A549 (cell line): ENCODE results near the gene WDR70. TPM values are rescaled to one million over a fixed set of nuclear protein-coding genes. Genes with fewer than 3 reads are reported as not detected.

ENCODE experiments used
- ATAC-seq, 2 experiments: fragments of 200-7000 bp in 1 of 2; fragments of >200 bp in 1 of 2; cut with Nextera tagmentation in 1 of 2; cut with Tn5 transposase in 1 of 2; 3 replicates each; pipeline versions ENCODE4 v1.8.0 to v1.9.1; 2018 to 2020; ENCODE audit warnings: mild to moderate bottlenecking in 1 of 2, moderate library complexity in 1 of 2
- CTCF ChIA-PET: fragments of 300-600 bp; sonication (Branson Sonifier 250); formaldehyde crosslinking; extraction: SDS; loops from one replicate; lab custom pipeline; 2021; ENCODE audit warnings: antibody characterized with exemption, inconsistent platforms; lab: Yijun Ruan, JAX
- POLR2A ChIA-PET: fragments of 350-600 bp; formaldehyde crosslinking; extraction: SDS; loops from one replicate; lab custom pipeline; 2021; ENCODE audit warnings: antibody characterized with exemption, inconsistent platforms; lab: Yijun Ruan, JAX
- DNase-seq, 2 experiments: peaks; one replicate each; pipeline versions ENCODE4 v3.0.0 to v3.0.0-alpha.2; 2011 to 2016; ENCODE audit warnings: low read depth in 1 of 2, low spot score in 1 of 2
- FAIRE-seq: peaks from 2 replicates; lab custom pipeline; 2011; peaks lifted over from hg19 to GRCh38; lab: Jason Lieb, UNC
- H3K27ac ChIP-seq, 2 experiments: fragments of >200 bp; sonication (Bioruptor Twin); formaldehyde crosslinking; 3 replicates each; pipeline ENCODE4 v1.5.1; 2016 to 2017
- H3K4me1 ChIP-seq: fragments of >200 bp; sonication (Bioruptor Twin); formaldehyde crosslinking; 3 replicates; pipeline ENCODE4 v1.6.1; 2016
- H3K4me2 ChIP-seq: fragments of >200 bp; sonication (Bioruptor Twin); formaldehyde crosslinking; 3 replicates; pipeline ENCODE4 v1.6.1; 2016
- H3K4me3 ChIP-seq: fragments of >200 bp; sonication (Bioruptor Twin); formaldehyde crosslinking; 3 replicates; pipeline ENCODE4 v1.5.1; 2016
- H3K9me3 ChIP-seq: fragments of >200 bp; sonication (Bioruptor Twin); formaldehyde crosslinking; 3 replicates; pipeline ENCODE4 v1.6.1; 2016
- ATOH8 ChIP-seq: fragments of 250-450 bp; sonication (Bioruptor Pico); IDR thresholded peaks from 2 replicates; pipeline ENCODE4 v1.5.0; 2020; ENCODE audit warnings: low read depth, mild to moderate bottlenecking, moderate library complexity
- BCL3 ChIP-seq: fragments of >200 bp; sonication (Bioruptor Twin); formaldehyde crosslinking; IDR thresholded peaks from 3 replicates; pipeline ENCODE4 v1.6.1; 2016
- BHLHE40 ChIP-seq: IDR thresholded peaks from 2 replicates; pipeline ENCODE4 v1.6.1; 2012; ENCODE audit warnings: low read depth, low read length, inconsistent platforms
- CBX2 ChIP-seq: fragments of 200-600 bp; sonication (generic); IDR thresholded peaks from 2 replicates; pipeline ENCODE4 v1.6.1; 2016; ENCODE audit warnings: low read depth, mild to moderate bottlenecking, borderline replicate concordance
- CHD2 ChIP-seq: fragments of 150-350 bp; IDR thresholded peaks from 2 replicates; pipeline ENCODE4 v1.6.1; 2014; ENCODE audit warnings: low read length; ENCODE audit not compliant: partially characterized antibody
- CHD4 ChIP-seq: fragments of 200-600 bp; sonication (generic); IDR thresholded peaks from 2 replicates; pipeline ENCODE4 v1.6.1; 2016; ENCODE audit warnings: antibody characterized with exemption, mild to moderate bottlenecking, borderline replicate concordance
- CTCF ChIP-seq: fragments of >200 bp; sonication (Bioruptor Twin); formaldehyde crosslinking; IDR thresholded peaks from 3 replicates; pipeline ENCODE4 v1.5.1; 2016
- E2F6 ChIP-seq: IDR thresholded peaks from 2 replicates; pipeline ENCODE4 v1.6.1; 2012; ENCODE audit warnings: low read depth, borderline replicate concordance
- EHMT2 ChIP-seq: fragments of 200-600 bp; sonication (generic); IDR thresholded peaks from 2 replicates; pipeline ENCODE4 v1.6.1; 2016; ENCODE audit warnings: antibody characterized with exemption, low read depth, mild to moderate bottlenecking, moderate library complexity
- ELK1 ChIP-seq: fragments of 150-350 bp; IDR thresholded peaks from 2 replicates; pipeline ENCODE4 v1.6.1; 2014; ENCODE audit warnings: low read depth, mild to moderate bottlenecking, low read length
- FOSB ChIP-seq: fragments of 250-450 bp; sonication (Bioruptor Pico); IDR thresholded peaks from 2 replicates; pipeline ENCODE4 v1.5.0; 2020; ENCODE audit warnings: mild to moderate bottlenecking, moderate library complexity
- FOXS1 ChIP-seq: fragments of 250-450 bp; sonication (Bioruptor Pico); IDR thresholded peaks from 2 replicates; pipeline ENCODE4 v1.5.0; 2020; ENCODE audit warnings: mild to moderate bottlenecking, moderate library complexity
- GATA3 ChIP-seq: IDR thresholded peaks from 2 replicates; pipeline ENCODE4 v1.6.1; 2012; ENCODE audit warnings: borderline replicate concordance
- HEYL ChIP-seq: fragments of 250-450 bp; sonication (Bioruptor Pico); IDR thresholded peaks from 2 replicates; pipeline ENCODE4 v1.8.0; 2021; ENCODE audit warnings: mild to moderate bottlenecking, moderate library complexity
- HOXB13 ChIP-seq: fragments of 250-450 bp; sonication (Bioruptor Pico); IDR thresholded peaks from 2 replicates; pipeline ENCODE4 v1.5.0; 2020; ENCODE audit warnings: low read depth, mild to moderate bottlenecking, moderate library complexity
- MAZ ChIP-seq: fragments of 150-350 bp; IDR thresholded peaks from 2 replicates; pipeline ENCODE4 v1.6.1; 2014; ENCODE audit warnings: antibody characterized with exemption, low read depth, low read length, borderline replicate concordance
- NFE2L2 ChIP-seq: fragments of 150-350 bp; conservative IDR thresholded peaks from 2 replicates; pipeline ENCODE4 v1.6.1; 2014; ENCODE audit warnings: low read length
- PBX3 ChIP-seq: IDR thresholded peaks from 2 replicates; pipeline ENCODE4 v1.6.1; 2012
- TFCP2L1 ChIP-seq: fragments of 250-450 bp; sonication (Bioruptor Pico); IDR thresholded peaks from 2 replicates; pipeline ENCODE4 v1.5.0; 2021; ENCODE audit warnings: mild to moderate bottlenecking
- TP53 ChIP-seq: fragments of 250-450 bp; sonication (Bioruptor Pico); IDR thresholded peaks from 2 replicates; pipeline ENCODE4 v1.5.0; 2021; ENCODE audit warnings: mild to moderate bottlenecking, moderate library complexity
- ZC3H11A ChIP-seq: fragments of 450-650 bp; IDR thresholded peaks from 2 replicates; pipeline ENCODE4 v1.6.1; 2014; ENCODE audit warnings: antibody characterized with exemption, mild to moderate bottlenecking
- ZFP36 ChIP-seq: fragments of 450-650 bp; IDR thresholded peaks from 2 replicates; pipeline ENCODE4 v1.6.1; 2014; ENCODE audit warnings: borderline replicate concordance; ENCODE audit not compliant: partially characterized antibody
- ZNF302 ChIP-seq: fragments of 250-450 bp; sonication (Bioruptor Pico); IDR thresholded peaks from 2 replicates; pipeline ENCODE4 v1.9.0; 2021; ENCODE audit warnings: inconsistent platforms, mild to moderate bottlenecking, moderate library complexity
- WGBS: methylation state at CpG from one replicate; pipeline ENCODE4 v1.1.6; 2017; ENCODE audit errors: missing lambda C conversion rate; 5-methylcytosine and 5-hydroxymethylcytosine counted together
- polyA plus RNA-seq, 4 experiments: library from polyadenylated mRNA; depleted of rRNA in 3 of 4; stranded (reverse); fragments of >200 nt; fragmentation: RNase III in 1 of 4; extraction: RNeasy Plus Mini Kit Qiagen cat#74134 plus additional on column Dnase treatment in 1 of 4; gene quantifications; 2 replicates in 3 of 4; 3 replicates in 1 of 4; pipeline ENCODE4 v1.2.3, GENCODE V29; 2011 to 2017

The WDR70 gene
- polyA plus RNA-seq, 2 of the 4 experiments (the other 2 are of a cell fraction), result 13.8 to 28.8 TPM

- ATAC-seq, result peak; percentile 83 to 92
- DNase-seq, result peak in 1 of 2 experiments; percentile 53
Measured at GRCh38 chr5:37533851-37534250, 154.7 kb downstream of the WDR70 start.

GRCh38 chr5:37539459-37539858, 160.3 kb downstream of the WDR70 start:
- FAIRE-seq (no peak), ATAC-seq (no peak), DNase-seq (no peak)
- ChIA-PET POLR2A (no interaction called here), CTCF (no interaction called here)
- TF ChIP-seq CTCF (no peak), FOSB (CRISPR knock-in tag) (no peak), FOXS1 (CRISPR knock-in tag) (no peak), ELK1 (no peak), TFCP2L1 (CRISPR knock-in tag) (no peak), E2F6 (no peak), PBX3 (no peak), CHD4 (no peak), CBX2 (no peak), CHD2 (no peak), ATOH8 (CRISPR knock-in tag) (no peak), ZFP36 (no peak), BCL3 (no peak), BHLHE40 (no peak), MAZ (no peak), HOXB13 (CRISPR knock-in tag) (no peak)
- 83% methylated on average over 3 of the region's 3 CpGs for WGBS
- H3K4me2 ChIP-seq, result no peak overlapping the region
- no peak overlapping the region for H3K27ac ChIP-seq
- H3K4me3 ChIP-seq, result no peak overlapping the region
- no peaks in the 10 kb centered on the region for H3K9me3 ChIP-seq
- no peaks in the 10 kb centered on the region for H3K4me1 ChIP-seq

More at GRCh38 chr5:37533851-37534250, 154.7 kb downstream of the WDR70 start:
- 84% methylated on average over 5 of the region's 6 CpGs for WGBS
- CTCF ChIA-PET, result interaction anchor here (1.7 kb wide), 1 partner anchor 121 kb away, joined by 4 read pairs; no protein-coding TSS in a partner anchor
- FAIRE-seq, result no peak
- TF ChIP-seq BHLHE40, result no peak
- no peak for TF ChIP-seq EHMT2
- no peak for TF ChIP-seq CHD4
- no peak for TF ChIP-seq TP53 (CRISPR knock-in tag)
- no peak for TF ChIP-seq ELK1
- no peak for TF ChIP-seq NFE2L2
- no peak for TF ChIP-seq GATA3
- TF ChIP-seq TFCP2L1 (CRISPR knock-in tag), result no peak
- no peak for TF ChIP-seq CBX2
- TF ChIP-seq HEYL, result no peak
- no peak for TF ChIP-seq ZC3H11A
- TF ChIP-seq ZNF302 (CRISPR knock-in tag), result no peak
- Histone ChIP-seq H3K4me3 (no peak overlapping the region), H3K4me1 (peaks cover 5% of the 10 kb centered on the region), H3K4me2 (peak overlapping the region; percentile 34; the same call in 2 of the 3 replicates), H3K9me3 (no peaks in the 10 kb centered on the region), H3K27ac (peak overlapping the region in 1 of 2 experiments; percentile 71; a peak in 3 of 6 replicates)
- POLR2A ChIA-PET, result interaction anchor here (0.6 kb wide), 1 partner anchor 204 kb away, joined by 4 read pairs; no protein-coding TSS in a partner anchor
